K562 (cell line): ENCODE results near the gene NOA1. TPM values are rescaled to one million over a fixed set of nuclear protein-coding genes. Genes with fewer than 3 reads are reported as not detected.

ENCODE experiments used
- AFF4 ChIP-seq: sonication (generic); formaldehyde crosslinking; IDR thresholded peaks from 2 replicates; pipeline ENCODE4 v1.8.0; 2023; ENCODE audit warnings: mild to moderate bottlenecking, missing genetic modification reagents
- CHCHD3 ChIP-seq: fragments of 250-450 bp; sonication (Bioruptor Pico); IDR thresholded peaks from 2 replicates; pipeline ENCODE4 v2.1.2; 2022; ENCODE audit warnings: mild to moderate bottlenecking
- E2F8 ChIP-seq: fragments of 450-650 bp; IDR thresholded peaks from 2 replicates; pipeline ENCODE4 v1.7.1; 2018; ENCODE audit warnings: mild to moderate bottlenecking, low read depth; ENCODE audit not compliant: partially characterized antibody
- HNRNPL ChIP-seq: fragments of 200-400 bp; formaldehyde crosslinking; IDR thresholded peaks from 2 replicates; pipeline ENCODE4 v1.6.1; 2017; ENCODE audit warnings: low read depth, mild to moderate bottlenecking, low read length
- KAT7 ChIP-seq: sonication (generic); formaldehyde crosslinking; IDR thresholded peaks from 2 replicates; pipeline ENCODE4 v1.8.0; 2022; ENCODE audit warnings: missing genetic modification reagents, mild to moderate bottlenecking, borderline replicate concordance
- SAFB ChIP-seq: fragments of 200-400 bp; formaldehyde crosslinking; IDR thresholded peaks from 2 replicates; pipeline ENCODE4 v1.6.1; 2017; ENCODE audit warnings: low read depth, low read length, borderline replicate concordance
- ZNF609 ChIP-seq: sonication (generic); formaldehyde crosslinking; IDR thresholded peaks from 2 replicates; pipeline ENCODE4 v1.8.1; 2023; ENCODE audit warnings: missing genetic modification reagents, mild to moderate bottlenecking, borderline replicate concordance
- polyA plus RNA-seq, 8 experiments: library from polyadenylated mRNA; depleted of rRNA in 4 of 8; stranded (reverse) in 5 of 8; unstranded in 3 of 8; fragments of >200 nt; fragmentation: Nextera tagmentation in 2 of 8; fragmentation: Illumina TruSeq in 1 of 8; extraction: Ambion mirVana in 2 of 8; extraction: Trizol in 1 of 8; gene quantifications; 2 replicates each; pipeline versions ENCODE4 v1.2.1 to v1.2.3, GENCODE V29; 2011 to 2014; ENCODE audit warnings: inconsistent platforms in 1 of 8, missing spikeins in 1 of 8
- total RNA-seq, 7 experiments: library from RNA; depleted of rRNA in 6 of 7; stranded (reverse); fragments of >200 nt in 6 of 7; fragmentation: Illumina TruSeq in 2 of 7; extraction: Trizol in 2 of 7; gene quantifications; 2 replicates each; pipeline versions ENCODE4 v1.2.1 to v1.2.3, GENCODE V29; 2011 to 2021; ENCODE audit warnings: low replicate concordance in 1 of 7

Gene NOA1
- total and polyA plus RNA-seq, 9 of the 15 experiments (the other 6 are each of a cell fraction or from before 2014, with no cell fraction given) = 2.6 to 26.6 (median 16.7) TPM

- TF ChIP-seq ZNF609 (0 out of 2 replicates have a peak, but pooled peaks have one; percentile 14), KAT7 (CRISPR knock-in tag) (peak; percentile 13; the same call in 1 of the 2 replicates), CHCHD3 (CRISPR knock-in tag) (no peak), SAFB (peak; percentile 68; the same call in 1 of the 2 replicates), E2F8 (no peak), HNRNPL (peak; percentile 91), AFF4 (no peak)
- TF ChIP-seq, all 486 proteins: peak for 10
Observed at GRCh38 chr4:56976837-56977320, 527 bp downstream of the NOA1 start (continued).
